Vein endothelial cell (primary cell): Measurements from ENCODE around the gene IRS1. TPM values are rescaled to one million over a fixed set of nuclear protein-coding genes. Genes with fewer than 3 reads are reported as not detected.

ENCODE experiments used
- total RNA-seq: library from RNA; depleted of rRNA; stranded (reverse); fragments of >200 nt; gene quantifications from 2 replicates; pipeline ENCODE4 v1.2.3, GENCODE V29; 2012

The IRS1 gene
- under 0.01 and 0.38 TPM in 2 replicates for total RNA-seq

DNA sequence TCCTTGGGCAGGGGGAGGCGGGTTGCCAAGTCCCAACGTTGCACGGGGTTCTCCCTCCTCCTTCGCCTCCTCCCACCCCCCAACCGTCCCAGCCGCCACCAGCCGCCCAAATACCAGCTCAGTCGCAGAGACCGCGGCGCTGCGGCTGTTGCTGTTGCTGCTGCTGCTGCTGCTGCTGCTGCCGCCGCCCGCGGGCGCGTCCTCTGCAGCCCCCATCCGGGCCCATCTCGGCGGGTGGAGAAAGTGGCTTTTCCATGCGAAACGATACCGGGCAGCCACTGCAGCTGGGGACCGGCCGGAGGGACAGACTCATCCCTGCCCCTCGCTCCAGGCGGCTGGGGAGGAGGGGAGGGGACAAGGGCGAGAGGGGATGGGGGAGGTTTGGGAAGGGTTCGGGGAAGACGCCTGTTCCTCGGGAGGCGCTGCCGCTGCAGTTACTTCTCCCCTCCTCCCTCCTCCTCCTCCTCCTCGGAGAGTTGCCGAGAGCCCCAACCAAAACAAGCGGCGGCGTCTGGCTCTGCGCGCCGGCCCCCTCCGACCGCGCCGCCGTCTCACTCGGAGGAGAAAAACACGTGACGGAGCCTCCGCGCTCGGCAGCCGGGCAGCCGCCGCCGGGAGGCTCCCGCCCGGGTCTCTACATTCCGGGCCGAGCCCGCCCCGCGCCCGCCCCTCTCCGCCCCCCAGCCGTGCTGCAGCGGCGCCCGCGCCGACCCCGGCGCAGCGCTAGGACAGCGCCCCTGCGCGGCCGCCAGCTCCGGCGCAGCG lies at the start of gene IRS1:
Gene IRS1 (minus strand): TSS at position 610 of the 765 bp plus-strand sequence. CDS start 1,082 bp downstream, outside the sequence.

DNA sequence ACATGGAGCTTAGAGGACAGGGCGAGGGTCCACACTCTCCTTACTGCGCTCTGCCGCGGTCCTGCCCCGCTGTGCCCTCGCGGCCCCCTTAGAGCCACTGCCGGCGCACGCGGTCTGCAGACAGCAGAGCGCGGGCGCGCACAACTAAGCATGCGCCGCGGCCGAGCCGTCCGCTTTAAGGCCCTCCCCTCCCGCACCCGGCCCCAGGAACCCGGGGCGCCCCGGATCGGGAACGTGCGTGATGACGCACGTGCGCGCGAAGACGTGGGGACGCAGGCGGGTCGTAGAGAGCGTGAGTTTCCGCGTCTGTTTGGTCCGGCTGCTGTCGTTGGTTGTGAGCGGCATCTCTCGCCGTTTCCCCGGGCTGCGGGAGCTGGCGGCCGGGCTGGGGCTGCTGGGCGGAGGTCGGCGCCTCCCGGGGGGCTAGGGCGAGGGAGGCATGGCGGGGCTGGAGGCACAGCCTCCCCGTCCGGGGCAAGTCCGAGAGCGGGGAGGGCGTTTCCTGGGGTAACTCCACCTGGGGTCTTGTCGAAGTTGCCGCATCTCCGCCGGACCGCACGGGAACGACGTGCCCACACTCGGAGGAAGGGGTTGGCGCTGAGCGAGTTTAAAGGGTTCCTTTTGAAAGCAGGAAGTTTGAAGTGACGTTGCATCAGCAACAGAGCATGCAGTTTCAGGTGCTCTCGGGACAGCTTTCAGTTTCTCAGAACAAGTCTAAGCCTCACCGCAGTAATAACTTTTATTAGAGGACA lies 36.4 kb upstream of the IRS1 start, which contains the start of gene RHBDD1:
Gene RHBDD1 (plus strand): TSS at position 259 of the 752 bp plus-strand sequence. CDS start 28,640 bp downstream, outside the sequence.

Other genes starting within 250 kb of the IRS1 start
- gene RHBDD1, start 36.2 kb upstream of the IRS1 start, total RNA-seq, result 9.5 and 14.9 TPM in 2 replicates